Body of pancreas (tissue), 4 donors: Measurements from ENCODE around the gene PPT2.

Experiments used
- POLR2A ChIP-seq, 3 donors: fragments of 450-650 bp; IDR thresholded peaks; one replicate each; pipeline ENCODE4 v1.6.1; 2016; ENCODE audit warnings: antibody characterized with exemption in 3 of 3, mild to moderate bottlenecking in 2 of 3
- TF ChIP-seq, protein P1 (sequence below), 7 experiments: fragments of 450-650 bp in 4 of 7; fragments of 200-600 bp in 3 of 7; sonication (generic) in 3 of 7; IDR thresholded peaks; one replicate each; pipeline ENCODE4 v1.5.1; 2016 to 2019; ENCODE audit warnings: antibody characterized with exemption in 7 of 7

- no peak for TF ChIP-seq POLR2A (IDR thresholded peaks at IDR 0.05)
- TF ChIP-seq, protein P1, sequence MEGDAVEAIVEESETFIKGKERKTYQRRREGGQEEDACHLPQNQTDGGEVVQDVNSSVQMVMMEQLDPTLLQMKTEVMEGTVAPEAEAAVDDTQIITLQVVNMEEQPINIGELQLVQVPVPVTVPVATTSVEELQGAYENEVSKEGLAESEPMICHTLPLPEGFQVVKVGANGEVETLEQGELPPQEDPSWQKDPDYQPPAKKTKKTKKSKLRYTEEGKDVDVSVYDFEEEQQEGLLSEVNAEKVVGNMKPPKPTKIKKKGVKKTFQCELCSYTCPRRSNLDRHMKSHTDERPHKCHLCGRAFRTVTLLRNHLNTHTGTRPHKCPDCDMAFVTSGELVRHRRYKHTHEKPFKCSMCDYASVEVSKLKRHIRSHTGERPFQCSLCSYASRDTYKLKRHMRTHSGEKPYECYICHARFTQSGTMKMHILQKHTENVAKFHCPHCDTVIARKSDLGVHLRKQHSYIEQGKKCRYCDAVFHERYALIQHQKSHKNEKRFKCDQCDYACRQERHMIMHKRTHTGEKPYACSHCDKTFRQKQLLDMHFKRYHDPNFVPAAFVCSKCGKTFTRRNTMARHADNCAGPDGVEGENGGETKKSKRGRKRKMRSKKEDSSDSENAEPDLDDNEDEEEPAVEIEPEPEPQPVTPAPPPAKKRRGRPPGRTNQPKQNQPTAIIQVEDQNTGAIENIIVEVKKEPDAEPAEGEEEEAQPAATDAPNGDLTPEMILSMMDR (IDR thresholded peaks at IDR 0.05): no peak
Measured at GRCh38 chr6:32107406-32107805, 46.5 kb upstream of the PPT2 start.
